GM19025 (cell line): Measurements from ENCODE around the gene SEMA4G.

Experiments used
- ATAC-seq: cut with Tn5 transposase; IDR thresholded peaks from one replicate; pipeline ENCODE4 v1.9.1; 2021; ENCODE audit warnings: mild to moderate bottlenecking, low read depth, moderate library complexity; ENCODE audit not compliant: unreplicated experiment

SEMA4G gene

GRCh38 chr10:101005869-101006567 lies 36.7 kb downstream of the SEMA4G start:
- ATAC-seq = no peak

DNA sequence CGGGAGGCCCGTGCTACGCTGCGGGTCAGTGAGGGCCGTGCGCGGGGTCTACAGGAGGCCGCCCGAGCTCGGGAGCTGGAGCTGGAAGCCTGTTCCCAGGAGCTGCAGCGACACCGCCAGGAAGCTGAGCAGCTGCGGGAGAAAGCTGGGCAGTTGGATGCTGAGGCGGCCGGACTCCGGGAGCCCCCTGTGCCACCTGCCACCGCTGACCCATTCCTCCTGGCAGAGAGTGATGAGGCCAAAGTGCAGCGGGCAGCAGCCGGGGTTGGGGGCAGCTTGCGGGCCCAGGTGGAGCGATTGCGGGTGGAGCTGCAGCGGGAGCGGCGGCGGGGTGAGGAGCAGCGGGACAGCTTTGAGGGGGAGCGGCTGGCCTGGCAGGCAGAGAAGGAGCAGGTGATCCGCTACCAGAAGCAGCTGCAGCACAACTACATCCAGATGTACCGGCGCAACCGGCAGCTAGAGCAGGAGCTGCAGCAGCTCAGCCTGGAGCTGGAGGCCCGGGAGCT lies 37.3 kb downstream of the SEMA4G start:
- no peak for ATAC-seq

- ATAC-seq = no peak
Measured at GRCh38 chr10:101007099-101007711, 37.9 kb downstream of the SEMA4G start.

GRCh38 chr10:101007915-101008822 lies 38.9 kb downstream of the SEMA4G start:
- ATAC-seq = no peak

- ATAC-seq = no peak
Measured at GRCh38 chr10:101008823-101009423, 39.6 kb downstream of the SEMA4G start.

- ATAC-seq = no peak
Measured at GRCh38 chr10:101010329-101010728, 41.0 kb downstream of the SEMA4G start.

- ATAC-seq = no peak
Measured at GRCh38 chr10:101011517-101012423, 42.5 kb downstream of the SEMA4G start.

- peak; percentile 70 for ATAC-seq
Measured at GRCh38 chr10:101012525-101013364, 43.4 kb downstream of the SEMA4G start.

- ATAC-seq = no peak
Measured at GRCh38 chr10:101013365-101013825, 44.1 kb downstream of the SEMA4G start.

GRCh38 chr10:101014230-101014884 lies 45.1 kb downstream of the SEMA4G start:
- ATAC-seq = no peak

DNA sequence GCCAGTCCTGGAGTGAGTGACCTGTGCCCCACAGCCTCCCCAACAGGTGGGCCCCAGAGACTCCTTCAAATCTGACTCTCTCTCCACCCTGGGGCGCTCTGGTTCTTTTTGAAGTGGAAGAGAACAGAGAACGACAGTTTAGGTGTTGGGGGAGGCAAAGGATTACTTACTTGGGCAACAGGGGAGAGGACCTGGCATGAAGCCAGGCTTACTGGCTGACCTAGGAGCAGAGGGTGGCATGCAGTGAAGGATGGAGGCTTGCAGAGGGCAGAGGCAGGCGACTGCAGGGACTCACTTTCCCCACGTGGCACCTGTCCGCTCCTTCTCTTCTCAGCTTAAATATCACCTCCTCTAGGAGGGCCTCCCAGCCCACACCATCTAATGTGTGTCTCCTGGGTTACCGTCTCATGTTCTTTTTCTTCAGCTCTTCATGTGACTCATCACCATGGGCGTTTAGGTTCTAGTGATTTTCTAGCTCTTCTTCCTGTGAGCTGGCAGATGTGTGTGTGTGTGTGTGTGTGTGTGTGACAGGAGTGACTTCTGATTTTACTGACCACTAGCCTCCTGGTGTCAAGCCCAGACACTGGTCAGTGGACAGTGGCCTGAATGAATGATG lies 45.8 kb downstream of the SEMA4G start:
- no peak for ATAC-seq

DNA sequence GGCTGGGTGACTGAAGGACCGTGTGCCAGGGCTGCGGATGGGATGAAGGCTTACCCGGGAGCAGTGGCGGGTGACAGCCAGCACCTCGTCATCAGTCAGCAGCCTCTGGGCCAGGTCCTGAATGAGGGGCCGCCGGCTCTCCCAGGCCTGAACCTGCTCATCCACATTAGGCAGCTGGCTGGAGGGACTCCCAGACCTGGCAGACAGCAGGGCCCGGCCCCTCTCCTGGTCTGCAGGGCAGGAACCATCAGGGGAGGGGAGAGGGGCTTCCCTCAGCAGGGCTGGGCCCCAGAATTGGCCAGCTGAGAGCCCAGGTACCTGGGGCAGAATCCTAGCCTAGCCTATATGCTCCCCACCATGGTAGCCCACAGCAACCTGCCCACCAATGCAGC lies 46.3 kb downstream of the SEMA4G start:
- ATAC-seq = no peak

- ATAC-seq = no peak
Measured at GRCh38 chr10:101016814-101017213, 47.5 kb downstream of the SEMA4G start.

GRCh38 chr10:101018118-101018599 lies 48.9 kb downstream of the SEMA4G start:
- ATAC-seq = no peak

DNA sequence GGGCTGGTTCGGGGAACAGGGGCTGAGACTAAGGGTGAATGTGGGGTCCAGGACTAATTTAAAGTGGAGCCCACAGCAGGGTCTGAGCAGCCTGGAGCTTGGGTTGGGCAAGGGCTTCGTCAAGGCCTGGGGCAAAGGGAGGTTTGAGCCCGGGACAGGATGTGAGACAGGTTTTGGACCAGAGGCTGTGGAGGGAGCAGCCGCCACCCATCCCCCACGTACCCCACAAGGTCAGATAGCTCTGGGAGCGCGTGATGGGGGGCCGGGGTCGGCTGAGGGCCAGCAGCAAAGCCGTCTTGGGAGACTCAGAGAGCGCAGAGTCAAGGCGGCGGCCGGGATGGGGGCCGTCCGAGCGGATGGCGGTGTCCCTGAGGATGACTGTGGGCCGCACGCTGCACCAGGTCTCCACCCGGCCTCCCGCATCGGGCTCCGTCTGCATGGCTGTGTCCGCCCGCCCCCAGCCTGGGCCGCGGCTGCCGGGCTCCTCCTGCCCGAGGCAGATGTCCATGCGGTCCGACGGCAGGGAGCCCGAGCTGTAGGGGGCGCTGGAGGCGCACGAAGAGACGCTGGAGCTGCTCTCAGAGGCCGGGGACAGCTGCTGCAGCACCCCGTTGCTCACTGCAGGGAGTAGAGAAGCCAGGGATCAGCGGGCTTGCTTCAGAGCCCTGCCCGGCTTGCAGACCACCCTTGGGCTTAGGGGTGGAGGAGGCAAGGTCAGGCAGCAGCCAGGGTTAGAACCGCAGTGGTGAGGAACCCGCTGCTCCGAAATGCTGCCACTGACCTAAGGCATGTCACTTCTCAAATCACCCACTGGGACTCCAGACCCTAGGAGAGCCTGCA lies 49.5 kb downstream of the SEMA4G start:
- no peak for ATAC-seq
